SK-N-SH treated with all-trans-retinoic acid at 6 μM for 48 hours (cell line): ENCODE results near the gene PRRT2.

Source experiments
- POU6F1 ChIP-seq: fragments of 250-450 bp; sonication (Bioruptor Pico); IDR thresholded peaks from 2 replicates; pipeline ENCODE4 v1.8.0; 2021; ENCODE audit warnings: low read depth, mild to moderate bottlenecking, moderate library complexity, borderline replicate concordance
- ZC3H10 ChIP-seq: fragments of 250-450 bp; sonication (Bioruptor Pico); IDR thresholded peaks from 2 replicates; pipeline ENCODE4 v1.5.1; 2021; ENCODE audit warnings: mild to moderate bottlenecking, moderate library complexity

- TF ChIP-seq POU6F1 (CRISPR knock-in tag) (no peak), ZC3H10 (no peak)
Observed at GRCh38 chr16:29802416-29802935, 9.5 kb upstream of the PRRT2 start.
